Upper lobe of left lung (tissue), 6 donors: ENCODE results near the gene FADS2. TPM values are rescaled to one million over a fixed set of nuclear protein-coding genes. Genes with fewer than 3 reads are reported as not detected.

Experiments
- ATAC-seq, 2 donors: fragments of 200-7000 bp; cut with Tn5 transposase; one replicate each; pipeline ENCODE4 v1.9.1; 2022; ENCODE audit warnings: mild to moderate bottlenecking in 2 of 2, moderate library complexity in 2 of 2; ENCODE audit not compliant: low FRiP score in 2 of 2
- DNase-seq, 2 donors: peaks; one replicate each; pipeline ENCODE4 v3.0.0-alpha.2; 2019 to 2020
- H3K27ac ChIP-seq, 4 donors: fragments of 200-600 bp; sonication (generic); one replicate each; pipeline ENCODE4 v1.5.1; 2016 to 2019
- H3K27me3 ChIP-seq, 4 donors: fragments of 200-600 bp; sonication (generic); one replicate each; pipeline ENCODE4 v1.5.1; 2017 to 2019
- H3K36me3 ChIP-seq, 4 donors: fragments of 200-600 bp; sonication (generic); one replicate each; pipeline ENCODE4 v1.5.1; 2016 to 2019
- H3K4me1 ChIP-seq, 4 donors: fragments of 200-600 bp; sonication (generic); one replicate each; pipeline ENCODE4 v1.5.1; 2018 to 2019
- H3K4me3 ChIP-seq, 4 donors: fragments of 200-600 bp; sonication (generic); one replicate each; pipeline ENCODE4 v1.5.1; 2017 to 2019; ENCODE audit warnings: mild to moderate bottlenecking in 2 of 4, moderate library complexity in 1 of 4
- H3K9me3 ChIP-seq, 4 donors: fragments of 200-600 bp; sonication (generic); one replicate each; pipeline ENCODE4 v1.5.1; 2018 to 2019
- EP300 ChIP-seq, 4 donors: sonication (generic); formaldehyde crosslinking; IDR thresholded peaks; one replicate each; pipeline ENCODE4 v1.5.1; 2017; ENCODE audit warnings: antibody characterized with exemption in 4 of 4, control low read depth in 2 of 4
- POLR2A ChIP-seq, 4 donors: fragments of 450-650 bp; IDR thresholded peaks; one replicate each; pipeline ENCODE4 v1.5.1; 2016 to 2017; ENCODE audit warnings: antibody characterized with exemption in 4 of 4, mild to moderate bottlenecking in 2 of 4
- POLR2AphosphoS5 ChIP-seq, 2 donors: sonication (generic); formaldehyde crosslinking; IDR thresholded peaks; one replicate each; pipeline ENCODE4 v1.5.1; 2017; ENCODE audit warnings: antibody characterized with exemption in 2 of 2
- WGBS, 2 donors: methylation state at CpG; one replicate each; pipeline ENCODE4 v1.1.5; 2017 to 2018; 5-methylcytosine and 5-hydroxymethylcytosine counted together
- total RNA-seq, 6 donors: library from RNA; depleted of rRNA in 4 of 6; stranded (reverse); fragments of >200 nt in 4 of 6; gene quantifications; one replicate each; pipeline versions ENCODE4 v1.1.0 to v1.2.1, GENCODE V29; 2016 to 2021
- TF ChIP-seq, protein P1 (sequence below), 6 experiments: fragments of 450-650 bp in 4 of 6; fragments of 200-600 bp in 2 of 6; sonication (generic) in 2 of 6; IDR thresholded peaks; one replicate each; pipeline ENCODE4 v1.5.1; 2016 to 2019; ENCODE audit warnings: antibody characterized with exemption in 6 of 6
- donor health status: DM: no; HTN: no; CAD: no; lungs with moderate emphysema.
- donor health status: DM: no; HTN: yes; CAD: no; lungs with severe emphysema.

The FADS2 gene
- total RNA-seq, 6 donors from 2014 or later: 13.5 to 92.5 (median 50.7) TPM

GRCh38 chr11:61841636-61842527 is 13.8 kb downstream of the FADS2 start:
- ATAC-seq: no peak

DNA sequence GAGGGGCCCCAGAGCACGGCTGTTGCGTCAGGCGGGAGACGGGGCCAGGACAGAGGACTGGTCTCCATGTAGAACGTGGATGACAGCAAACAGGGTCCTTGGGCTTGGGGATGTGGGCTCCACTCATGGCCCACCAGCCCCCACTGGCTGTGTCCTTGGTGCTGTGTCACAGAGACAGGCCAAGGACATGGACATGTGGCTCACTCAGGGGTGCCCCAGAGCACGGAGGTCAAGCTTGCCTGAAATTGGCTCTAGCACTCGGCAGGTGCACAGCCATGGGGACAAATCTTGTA is 14.4 kb downstream of the FADS2 start:
- Histone ChIP-seq H3K27ac (no peak overlapping the region), H3K36me3 (peaks cover 0 to 50% (median 30%) of the 10 kb centered on the region in 4 donors), H3K9me3 (no peaks in the 10 kb centered on the region), H3K27me3 (no peaks in the 10 kb centered on the region), H3K4me3 (no peak overlapping the region), H3K4me1 (no peaks in the 10 kb centered on the region)
- ATAC-seq (no peak), DNase-seq (peak in 1 of 2 donors; percentile 50)
- 97 to 100% methylated on average over 5 to 7 of the region's 7 CpGs for WGBS, 2 donors
- TF ChIP-seq, protein P1, sequence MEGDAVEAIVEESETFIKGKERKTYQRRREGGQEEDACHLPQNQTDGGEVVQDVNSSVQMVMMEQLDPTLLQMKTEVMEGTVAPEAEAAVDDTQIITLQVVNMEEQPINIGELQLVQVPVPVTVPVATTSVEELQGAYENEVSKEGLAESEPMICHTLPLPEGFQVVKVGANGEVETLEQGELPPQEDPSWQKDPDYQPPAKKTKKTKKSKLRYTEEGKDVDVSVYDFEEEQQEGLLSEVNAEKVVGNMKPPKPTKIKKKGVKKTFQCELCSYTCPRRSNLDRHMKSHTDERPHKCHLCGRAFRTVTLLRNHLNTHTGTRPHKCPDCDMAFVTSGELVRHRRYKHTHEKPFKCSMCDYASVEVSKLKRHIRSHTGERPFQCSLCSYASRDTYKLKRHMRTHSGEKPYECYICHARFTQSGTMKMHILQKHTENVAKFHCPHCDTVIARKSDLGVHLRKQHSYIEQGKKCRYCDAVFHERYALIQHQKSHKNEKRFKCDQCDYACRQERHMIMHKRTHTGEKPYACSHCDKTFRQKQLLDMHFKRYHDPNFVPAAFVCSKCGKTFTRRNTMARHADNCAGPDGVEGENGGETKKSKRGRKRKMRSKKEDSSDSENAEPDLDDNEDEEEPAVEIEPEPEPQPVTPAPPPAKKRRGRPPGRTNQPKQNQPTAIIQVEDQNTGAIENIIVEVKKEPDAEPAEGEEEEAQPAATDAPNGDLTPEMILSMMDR (IDR thresholded peaks at IDR 0.05): no peak
- TF ChIP-seq POLR2A (IDR thresholded peaks at IDR 0.05) (no peak), POLR2AphosphoS5 (IDR thresholded peaks at IDR 0.05) (no peak), EP300 (IDR thresholded peaks at IDR 0.05) (no peak)

More at GRCh38 chr11:61841636-61842527, 13.8 kb downstream of the FADS2 start:
- no peaks in the 10 kb centered on the region for H3K27me3 ChIP-seq
- no peaks in the 10 kb centered on the region for H3K4me1 ChIP-seq
- WGBS, 2 donors: 87 to 91% methylated on average over 12 of the region's 12 CpGs
- H3K4me3 ChIP-seq: no peak overlapping the region
- TF ChIP-seq, protein P1 (IDR thresholded peaks at IDR 0.05): no peak
- no peak for TF ChIP-seq EP300 (IDR thresholded peaks at IDR 0.05)
- no peak for TF ChIP-seq POLR2AphosphoS5 (IDR thresholded peaks at IDR 0.05)
- TF ChIP-seq POLR2A (IDR thresholded peaks at IDR 0.05): no peak
- H3K27ac ChIP-seq: no peak overlapping the region
- no peak for DNase-seq
- H3K36me3 ChIP-seq: peaks cover 0 to 50% (median 30%) of the 10 kb centered on the region in 4 donors
- H3K9me3 ChIP-seq: no peaks in the 10 kb centered on the region

- no peaks in the 10 kb centered on the region for H3K4me1 ChIP-seq
- H3K4me3 ChIP-seq: no peak overlapping the region
- H3K27me3 ChIP-seq: no peaks in the 10 kb centered on the region
- H3K9me3 ChIP-seq: no peaks in the 10 kb centered on the region
- no peak for ATAC-seq
- no peak for DNase-seq
- TF ChIP-seq POLR2AphosphoS5 (IDR thresholded peaks at IDR 0.05) (no peak), EP300 (IDR thresholded peaks at IDR 0.05) (no peak), POLR2A (IDR thresholded peaks at IDR 0.05) (no peak)
- TF ChIP-seq, protein P1 (IDR thresholded peaks at IDR 0.05): no peak
- H3K27ac ChIP-seq: no peak overlapping the region
- H3K36me3 ChIP-seq: peaks cover 11 to 60% (median 36%) of the 10 kb centered on the region in 4 donors
- 88 to 89% methylated on average over 11 to 16 of the region's 16 CpGs for WGBS, 2 donors
Measured at GRCh38 chr11:61844909-61845565, 16.9 kb downstream of the FADS2 start.

DNA sequence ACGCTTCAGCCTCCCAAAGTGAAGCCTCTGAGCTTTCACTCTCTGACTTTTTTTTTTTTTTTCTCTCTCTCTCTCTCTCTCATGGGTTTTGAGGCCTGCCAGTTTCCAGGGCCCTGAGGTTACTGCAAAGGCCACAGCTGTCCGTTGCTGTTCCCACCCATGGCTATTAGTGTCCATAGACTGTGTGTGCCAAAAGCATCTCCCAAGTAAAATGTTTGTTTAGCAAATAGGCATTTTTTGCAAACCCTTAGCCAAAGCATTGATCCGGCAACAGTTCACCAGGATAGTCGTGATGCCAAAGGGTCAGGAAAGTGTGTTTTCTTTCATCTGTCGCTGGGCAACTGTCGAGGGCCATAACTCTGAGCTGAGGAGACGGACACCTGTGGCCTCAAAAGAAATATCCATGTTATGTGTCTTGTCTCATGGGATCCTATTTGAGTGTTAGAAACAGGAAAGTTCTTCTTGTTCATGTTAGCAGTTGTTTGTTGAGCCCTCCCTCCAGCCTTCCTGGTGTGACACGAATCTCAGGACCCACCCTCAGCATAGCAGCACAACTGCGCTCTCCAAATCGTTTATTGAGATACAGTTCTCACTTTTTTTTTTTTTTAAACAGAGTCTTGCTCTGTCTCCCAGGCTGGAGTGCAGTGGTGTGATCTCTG is 18.4 kb downstream of the FADS2 start:
- 90 to 91% methylated on average over 10 of the region's 10 CpGs for WGBS, 2 donors
- Histone ChIP-seq H3K4me1 (no peaks in the 10 kb centered on the region), H3K36me3 (peaks cover 11 to 58% (median 33%) of the 10 kb centered on the region in 4 donors), H3K27ac (no peak overlapping the region), H3K9me3 (no peaks in the 10 kb centered on the region), H3K27me3 (no peaks in the 10 kb centered on the region), H3K4me3 (no peak overlapping the region)
- ATAC-seq: no peak
- DNase-seq: no peak
- TF ChIP-seq, protein P1 (IDR thresholded peaks at IDR 0.05): no peak
- TF ChIP-seq POLR2AphosphoS5 (IDR thresholded peaks at IDR 0.05): no peak
- no peak for TF ChIP-seq POLR2A (IDR thresholded peaks at IDR 0.05)
- TF ChIP-seq EP300 (IDR thresholded peaks at IDR 0.05): no peak
